H1 (cell line): Measurements from ENCODE around the gene RAP1A. TPM values are rescaled to one million over a fixed set of nuclear protein-coding genes. Genes with fewer than 3 reads are reported as not detected.

Source experiments
- CTCF ChIA-PET: fragments of 300-600 bp; sonication (Branson Sonifier 250); formaldehyde crosslinking; loops from one replicate; lab custom pipeline; 2021; ENCODE audit not compliant: partially characterized antibody; lab: Charles Lee
- POLR2A ChIA-PET: fragments of 300-600 bp; sonication (Branson Sonifier 250); formaldehyde crosslinking; loops from one replicate; lab custom pipeline; 2021; ENCODE audit warnings: inconsistent platforms; ENCODE audit not compliant: partially characterized antibody; lab: Charles Lee
- DNase-seq, 2 experiments: peaks; one replicate each; pipeline versions ENCODE4 v3.0.0 to v3.0.0-alpha.2; 2010 to 2022; ENCODE audit warnings: low spot score in 2 of 2, low read depth in 1 of 2, mixed read lengths in 1 of 2
- FAIRE-seq: peaks from 2 replicates; lab custom pipeline; 2011; peaks lifted over from hg19 to GRCh38; lab: Jason Lieb, UNC
- H2AFZ ChIP-seq: 2 replicates; pipeline ENCODE4 v1.8.1; 2012; ENCODE audit warnings: low read length, inconsistent platforms
- H2AK5ac ChIP-seq: 2 replicates; pipeline ENCODE4 v1.6.1; 2013; ENCODE audit warnings: low read depth, low read length
- H2BK120ac ChIP-seq: replicated peaks from 2 replicates; pipeline ENCODE3; 2013; ENCODE audit warnings: low read depth, low read length, inconsistent platforms
- H2BK12ac ChIP-seq: 2 replicates; pipeline ENCODE4 v1.6.1; 2013; ENCODE audit warnings: low read depth, low read length
- H2BK15ac ChIP-seq: 2 replicates; pipeline ENCODE4 v1.6.1; 2013; ENCODE audit warnings: low read length
- H2BK20ac ChIP-seq: 2 replicates; pipeline ENCODE4 v1.6.1; 2013; ENCODE audit warnings: low read length
- H2BK5ac ChIP-seq: 2 replicates; pipeline ENCODE4 v1.6.1; 2013; ENCODE audit warnings: low read depth, low read length
- H3K14ac ChIP-seq: 2 replicates; pipeline ENCODE4 v1.6.1; 2013; ENCODE audit warnings: inconsistent platforms; ENCODE audit not compliant: insufficient read length
- H3K18ac ChIP-seq: 2 replicates; pipeline ENCODE4 v1.6.1; 2013; ENCODE audit warnings: low read length; ENCODE audit errors: extremely low read depth
- H3K23ac ChIP-seq: 2 replicates; pipeline ENCODE4 v1.6.1; 2013; ENCODE audit warnings: inconsistent platforms; ENCODE audit not compliant: insufficient read length
- H3K23me2 ChIP-seq: 2 replicates; pipeline ENCODE4 v1.6.1; 2013; ENCODE audit warnings: low read depth, low read length
- H3K27ac ChIP-seq: 2 replicates; pipeline ENCODE4 v1.6.1; 2011; ENCODE audit warnings: low read depth, low read length, inconsistent platforms
- H3K27me3 ChIP-seq, 4 experiments: replicated peaks in 1 of 4; 1 replicate in 1 of 4; 2 replicates in 3 of 4; pipeline versions ENCODE4 v1.6.1 to v1.8.1; 2011 to 2013; ENCODE audit warnings: low read length in 3 of 4, mild to moderate bottlenecking in 3 of 4, inconsistent platforms in 2 of 4, mixed read lengths in 2 of 4, moderate library complexity in 1 of 4; ENCODE audit not compliant: control insufficient read depth in 3 of 4, insufficient read depth in 3 of 4; ENCODE audit errors: extremely low read depth in 1 of 4
- H3K36me3 ChIP-seq, 4 experiments: 2 replicates each; pipeline versions ENCODE4 v1.6.1 to v1.8.1; 2011 to 2013; ENCODE audit warnings: mild to moderate bottlenecking in 4 of 4, low read length in 3 of 4, moderate library complexity in 2 of 4, control low read depth in 1 of 4, inconsistent platforms in 1 of 4; ENCODE audit not compliant: insufficient read depth in 4 of 4, control insufficient read depth in 2 of 4
- H3K4ac ChIP-seq: replicated peaks from 2 replicates; pipeline ENCODE3; 2013; ENCODE audit warnings: low read length, low read depth, mixed read lengths, inconsistent platforms; ENCODE audit not compliant: insufficient read length
- H3K4me1 ChIP-seq, 4 experiments: replicated peaks in 1 of 4; 1 replicate in 1 of 4; 2 replicates in 3 of 4; pipeline versions ENCODE4 v1.6.1 to v1.8.1; 2011 to 2013; ENCODE audit warnings: low read length in 3 of 4, inconsistent platforms in 2 of 4, mixed read lengths in 1 of 4; ENCODE audit not compliant: insufficient read depth in 4 of 4, control insufficient read depth in 3 of 4
- H3K4me2 ChIP-seq, 2 experiments: 2 replicates each; pipeline versions ENCODE4 v1.6.1 to v1.8.1; 2011 to 2013; ENCODE audit warnings: low read depth in 2 of 2, low read length in 2 of 2, control low read depth in 1 of 2, inconsistent platforms in 1 of 2, mild to moderate bottlenecking in 1 of 2; ENCODE audit not compliant: insufficient read depth in 1 of 2
- H3K4me3 ChIP-seq, 4 experiments: fragments of 200-600, 300-600 bp in 1 of 4; sonication (generic), shearing (Covaris generic), sonication (Bioruptor Twin) in 1 of 4; 2 replicates each; pipeline versions ENCODE4 v1.5.1 to v1.8.1; 2011 to 2016; ENCODE audit warnings: low read length in 4 of 4, low read depth in 3 of 4, control low read depth in 2 of 4, inconsistent platforms in 2 of 4, mild to moderate bottlenecking in 2 of 4, mixed read lengths in 1 of 4, moderate library complexity in 1 of 4; ENCODE audit not compliant: insufficient read depth in 2 of 4; ENCODE audit errors: extremely low read depth in 1 of 4
- H3K56ac ChIP-seq: replicated peaks from 2 replicates; pipeline ENCODE3; 2013; ENCODE audit warnings: low read depth, mild to moderate bottlenecking, mixed read lengths, low read length, inconsistent platforms; ENCODE audit not compliant: insufficient read length
- H3K79me1 ChIP-seq: 2 replicates; pipeline ENCODE4 v1.6.1; 2013; ENCODE audit warnings: low read depth, low read length, control low read depth
- H3K79me2 ChIP-seq, 2 experiments: 2 replicates each; pipeline versions ENCODE4 v1.6.1 to v1.8.1; 2012 to 2013; ENCODE audit warnings: low read length in 2 of 2, mild to moderate bottlenecking in 2 of 2, inconsistent platforms in 1 of 2; ENCODE audit not compliant: insufficient read depth in 2 of 2, control insufficient read depth in 1 of 2
- H3K9ac ChIP-seq, 4 experiments: replicated peaks in 1 of 4; 1 replicate in 1 of 4; 2 replicates in 3 of 4; pipeline versions ENCODE4 v1.6.1 to v1.8.1; 2011 to 2013; ENCODE audit warnings: low read depth in 3 of 4, low read length in 3 of 4, control low read depth in 2 of 4, mild to moderate bottlenecking in 2 of 4, moderate library complexity in 2 of 4, inconsistent platforms in 1 of 4; ENCODE audit errors: extremely low read depth in 1 of 4
- H3K9me3 ChIP-seq, 2 experiments: 2 replicates each; pipeline versions ENCODE4 v1.6.1 to v1.8.1; 2012 to 2013; ENCODE audit warnings: mild to moderate bottlenecking in 2 of 2, moderate library complexity in 2 of 2, control low read depth in 1 of 2, inconsistent platforms in 1 of 2, low read depth in 1 of 2, low read length in 1 of 2, mixed read lengths in 1 of 2; ENCODE audit not compliant: insufficient read depth in 2 of 2
- H4K20me1 ChIP-seq, 2 experiments: replicated peaks in 1 of 2; 2 replicates each; pipeline versions ENCODE3 to v1.8.1; 2011 to 2013; ENCODE audit warnings: inconsistent platforms in 2 of 2, low read length in 2 of 2, mild to moderate bottlenecking in 1 of 2; ENCODE audit not compliant: insufficient read depth in 2 of 2, control insufficient read depth in 1 of 2
- H4K5ac ChIP-seq: 2 replicates; pipeline ENCODE4 v1.6.1; 2013; ENCODE audit warnings: low read length, low read depth, mixed read lengths, inconsistent platforms; ENCODE audit not compliant: insufficient read length
- H4K8ac ChIP-seq: 2 replicates; pipeline ENCODE4 v1.8.0; 2013; ENCODE audit warnings: mild to moderate bottlenecking, moderate library complexity, low read length, inconsistent platforms; ENCODE audit not compliant: insufficient read depth; ENCODE audit errors: extremely low read depth
- H4K91ac ChIP-seq: replicated peaks from 2 replicates; pipeline ENCODE3; 2013; ENCODE audit warnings: low read length, mixed read lengths, inconsistent platforms; ENCODE audit not compliant: insufficient read length
- ASH2L ChIP-seq: fragments of 200-600, 300-600 bp; sonication (generic); IDR thresholded peaks from one replicate; pipeline ENCODE4 v1.7.1; 2017; ENCODE audit warnings: low read length
- EZH2 ChIP-seq: fragments of 200-600 bp; sonication (generic); IDR thresholded peaks from 2 replicates; pipeline ENCODE4 v1.7.1; 2012; ENCODE audit warnings: low read depth, mild to moderate bottlenecking, moderate library complexity, low read length, inconsistent platforms; ENCODE audit not compliant: severe bottlenecking
- KDM4A ChIP-seq: IDR thresholded peaks from one replicate; pipeline ENCODE4 v1.7.1; 2012; ENCODE audit warnings: low read depth, mild to moderate bottlenecking, moderate library complexity, low read length, inconsistent platforms; ENCODE audit not compliant: severe bottlenecking
- RBBP5 ChIP-seq: IDR thresholded peaks from 2 replicates; pipeline ENCODE4 v1.7.1; 2012; ENCODE audit warnings: low read depth, mild to moderate bottlenecking, inconsistent platforms, low read length, moderate library complexity, borderline replicate concordance
- RFX5 ChIP-seq: IDR thresholded peaks from 2 replicates; pipeline ENCODE4 v1.6.1; 2011; ENCODE audit warnings: low read depth, low read length, improper control_type of control experiment, borderline replicate concordance
- WGBS, 2 experiments: shearing (Covaris generic) in 1 of 2; methylation state at CpG; one replicate each; pipeline versions ENCODE4 v1.1.6 to v1.1.7; 2013 to 2015; ENCODE audit warnings: low lambda C conversion rate in 2 of 2, mixed read lengths in 2 of 2, inconsistent platforms in 1 of 2, low coverage in 1 of 2, missing lambda C conversion rate in 1 of 2; ENCODE audit not compliant: insufficient replicate concordance in 2 of 2, insufficient coverage in 1 of 2, insufficient read length in 1 of 2; ENCODE audit errors: extremely low coverage in 1 of 2, missing lambda C conversion rate in 1 of 2; 5-methylcytosine and 5-hydroxymethylcytosine counted together
- long read RNA-seq, 2 experiments: library from RNA in 1 of 2; library from capped mRNA in 1 of 2; stranded (forward); transcript quantifications; one replicate each; pipeline ENCODE4 v2.0.0, GENCODE V29; 2021; ENCODE audit warnings: inconsistent platforms in 1 of 2
- polyA minus RNA-seq, 3 experiments: library from RNA; depleted of rRNA, polyadenylated mRNA; stranded (reverse); fragments of >200 nt; gene quantifications; 1 replicate in 2 of 3; 2 replicates in 1 of 3; pipeline ENCODE4 v1.2.3, GENCODE V29; 2011
- polyA plus RNA-seq, 7 experiments: library from polyadenylated mRNA; depleted of rRNA in 3 of 7; stranded (reverse) in 5 of 7; unstranded in 2 of 7; fragments of >200 nt in 5 of 7; fragments of 200-250 nt in 2 of 7; gene quantifications; 1 replicate in 5 of 7; 2 replicates in 1 of 7; 4 replicates in 1 of 7; pipeline versions ENCODE4 v1.2.1 to v1.2.3, GENCODE V29; 2011 to 2013; ENCODE audit warnings: missing spikeins in 2 of 7, mixed read lengths in 2 of 7
- total RNA-seq: library from RNA; stranded (reverse); fragmentation: NEBNext Ultra II Directional; extraction: Animal tissue kit (Norgen Biotek cat#: 25700); gene quantifications from 2 replicates; pipeline ENCODE4 v1.2.1, GENCODE V29; 2021

The RAP1A gene
- total RNA-seq (30.6 and 35.8 TPM in 2 replicates), polyA plus RNA-seq (2011; rRNA removed) (5.3 and 10.9 TPM in 2 replicates), polyA minus RNA-seq (2011; rRNA and poly(A)+ RNA removed) (6.4 and 7.3 TPM in 2 replicates)
- 18.4 TPM for polyA plus RNA-seq (2011; cell fraction: cytosol; rRNA removed)
- 1.3 TPM for polyA plus RNA-seq (2011; cell fraction: nucleus; rRNA removed)
- 21.9 to 42.7 TPM (median 25.2 TPM) in 4 replicates for polyA plus RNA-seq (2012, experiment 1 of 2)
- 4.3 TPM for polyA plus RNA-seq (2012, experiment 2 of 2)
- polyA plus RNA-seq (2013, experiment 1 of 2), result 24.6 TPM
- polyA plus RNA-seq (2013, experiment 2 of 2), result 23.2 TPM
- polyA minus RNA-seq (2011; cell fraction: cytosol; rRNA and poly(A)+ RNA removed), result 6.9 TPM
- 5.8 TPM for polyA minus RNA-seq (2011; cell fraction: nucleus; rRNA and poly(A)+ RNA removed)
- long read RNA-seq, experiment 1, full-length matches to known transcripts, result 18 of 35 reads
- long read RNA-seq, experiment 1, partial matches to known transcripts, result 14 of 35 reads
- long read RNA-seq, experiment 1, other reads (novel, unspliced or antisense), result 3 of 35 reads
- long read RNA-seq, experiment 2, full-length matches to known transcripts, result 17 of 21 reads
- long read RNA-seq, experiment 2, partial matches to known transcripts, result 2 of 21 reads
- long read RNA-seq, experiment 2, other reads (novel, unspliced or antisense), result 2 of 21 reads

DNA sequence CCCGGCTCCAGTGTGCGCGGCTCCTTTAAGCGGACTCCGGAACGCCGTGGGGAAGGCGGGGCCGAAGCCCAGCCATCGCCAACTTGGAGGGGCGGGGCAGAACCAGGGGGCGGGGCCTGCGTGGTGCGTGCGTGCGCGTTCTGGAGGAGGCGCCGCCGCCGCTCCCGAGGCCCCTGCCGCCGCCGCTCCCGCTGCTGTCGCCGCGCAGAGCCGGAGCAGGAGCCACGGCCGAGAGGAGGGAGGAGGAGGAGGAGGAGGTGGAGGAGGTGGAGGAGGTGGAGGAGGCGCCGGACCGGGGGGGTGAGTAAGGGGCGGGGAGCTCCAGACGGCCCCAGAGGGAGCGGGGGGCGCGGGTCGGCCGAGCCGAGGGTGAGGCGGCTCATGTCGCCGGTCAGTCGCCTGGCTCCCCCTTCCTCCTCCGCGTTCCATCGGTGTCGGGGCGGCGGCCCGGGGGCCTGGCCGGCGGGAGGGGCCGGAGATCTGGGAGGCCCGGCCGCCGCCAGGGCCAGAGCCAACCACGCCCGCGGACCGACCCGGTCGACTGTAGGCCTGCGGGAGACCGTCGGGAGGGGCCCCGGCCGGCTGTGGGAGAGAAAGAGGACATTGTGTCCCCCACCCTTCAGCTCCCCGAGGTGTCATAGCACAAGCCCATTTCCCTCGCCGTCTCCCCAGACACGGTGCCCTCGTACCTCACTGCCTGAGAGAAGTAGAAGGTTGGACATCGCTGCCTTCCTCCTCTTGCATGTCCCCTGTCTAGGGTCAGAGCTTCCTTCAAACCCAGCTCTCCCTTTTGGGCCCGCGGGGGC is at the start of gene RAP1A:
Gene RAP1A (plus strand): TSS at position 155 of the 806 bp plus-strand sequence. CDS start 71,572 bp downstream, outside the sequence.
- peak within 1 kb of the TSS; percentile 60; the same call in 1 of the 2 replicates for H2BK12ac ChIP-seq
- H3K4me1 ChIP-seq, result peaks cover 0 to 5% (median 2%) of the 10 kb centered on the region in 4 experiments; a peak in 4 of 7 replicates
- peaks cover 0 to 3% of the 10 kb centered on the region in 2 experiments for H4K20me1 ChIP-seq
- H3K56ac ChIP-seq, result no peak within 1 kb of the TSS
- H2BK5ac ChIP-seq, result peak within 1 kb of the TSS; percentile 78; the same call in 1 of the 2 replicates
- H3K4me2 ChIP-seq, result peak within 1 kb of the TSS; percentile 81 to 93
- H3K9me3 ChIP-seq, result no peaks in the 10 kb centered on the region
- peak within 1 kb of the TSS; percentile 71 to 97 (median 80) for H3K4me3 ChIP-seq
- H4K5ac ChIP-seq, result peak within 1 kb of the TSS; percentile 73
- DNase-seq (peak; percentile 77 to 94), FAIRE-seq (no peak)
- no peak within 1 kb of the TSS for H2BK20ac ChIP-seq
- peak within 1 kb of the TSS; percentile 92; the same call in 1 of the 2 replicates for H2BK15ac ChIP-seq
- POLR2A ChIA-PET, result interaction anchor here (0.7 to 1.4 kb wide), 3 partner anchors 8 to 119 kb away, joined by 3 to 4 read pairs (median 4); no protein-coding TSS in a partner anchor
- H3K18ac ChIP-seq, result peak within 1 kb of the TSS; percentile 88; the same call in 1 of the 2 replicates
- H3K79me1 ChIP-seq, result no peaks in the 10 kb centered on the region; the same call in 1 of the 2 replicates
- H3K4ac ChIP-seq, result peak within 1 kb of the TSS; percentile 27
- peak within 1 kb of the TSS; percentile 51 to 81 (median 67) for H3K9ac ChIP-seq
- no peaks in the 10 kb centered on the region for H3K36me3 ChIP-seq
- peak within 1 kb of the TSS; percentile 66 for H4K8ac ChIP-seq
- H3K27ac ChIP-seq, result no peak within 1 kb of the TSS
- H2BK120ac ChIP-seq, result peak within 1 kb of the TSS; percentile 56
- peak within 1 kb of the TSS; percentile 96 for H2AFZ ChIP-seq
- peak within 1 kb of the TSS; percentile 75 for H4K91ac ChIP-seq
- H3K27me3 ChIP-seq, result no peaks in the 10 kb centered on the region
- CTCF ChIA-PET, result interaction anchor here (0.6 to 4.3 kb wide), 4 partner anchors 9 to 127 kb away, joined by 3 to 17 read pairs (median 3); no protein-coding TSS in a partner anchor
- peaks cover 0 to 45% of the 10 kb centered on the region in 2 experiments; a peak in 3 of 4 replicates for H3K79me2 ChIP-seq
- H3K14ac ChIP-seq, result no peak within 1 kb of the TSS
- H2AK5ac ChIP-seq, result no peak within 1 kb of the TSS
- peaks cover 7% of the 10 kb centered on the region for H3K23me2 ChIP-seq
- 2% methylated on average over 11 of the region's 79 CpGs; no CpG with 5 or more reads in 1 of the 2 experiments for WGBS, 2 experiments
- no peak within 1 kb of the TSS for H3K23ac ChIP-seq
- TF ChIP-seq EZH2, result no peak
- TF ChIP-seq ASH2L, result peak; percentile 86
- no peak for TF ChIP-seq RFX5
- peak; percentile 66 for TF ChIP-seq KDM4A
- 0 out of 2 replicates have a peak, but pooled peaks have one; percentile 31 for TF ChIP-seq RBBP5
